GM23248 (cell line): Measurements from ENCODE around the gene ZNF292.

Source experiments
- EZH2 ChIP-seq: fragments of 200-600 bp; sonication (generic); IDR thresholded peaks from 2 replicates; pipeline ENCODE4 v1.6.1; 2018; ENCODE audit warnings: antibody characterized with exemption, mild to moderate bottlenecking; ENCODE audit not compliant: insufficient read depth, poor library complexity, severe bottlenecking
- EZH2phosphoT487 ChIP-seq: fragments of 200-600 bp; sonication (generic); IDR thresholded peaks from 2 replicates; pipeline ENCODE4 v1.6.1; 2018; ENCODE audit warnings: antibody characterized with exemption, moderate library complexity, mild to moderate bottlenecking, low read depth; ENCODE audit not compliant: insufficient read depth

DNA sequence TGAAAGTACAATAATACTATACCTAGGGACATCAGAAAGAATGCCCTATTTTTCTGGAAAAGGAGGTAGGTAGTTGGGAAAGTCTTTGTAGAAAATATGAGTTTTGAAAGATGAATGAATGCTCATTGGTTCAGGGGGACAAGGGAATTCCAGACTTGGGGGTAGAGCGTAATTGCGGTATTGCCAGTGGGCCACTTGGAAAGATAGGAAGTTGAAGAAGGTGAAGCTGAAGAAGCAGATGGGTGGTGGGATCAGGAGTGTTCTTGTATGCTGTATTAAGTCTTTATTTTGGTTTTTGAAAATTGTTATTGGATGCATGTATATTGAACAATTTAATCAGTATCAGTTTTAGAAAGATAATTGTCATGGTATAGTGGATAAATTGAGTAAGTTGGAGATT is 109.1 kb downstream of the ZNF292 start:
- no peak for TF ChIP-seq EZH2
- no peak for TF ChIP-seq EZH2phosphoT487
